Measurements from ENCODE around the gene NAIF1.
"Not testable (repeated sequence)": the region's sequence is repeated elsewhere in the genome, so short reads cannot be mapped to it uniquely, and the experiment has no call there.

Gene NAIF1

DNA sequence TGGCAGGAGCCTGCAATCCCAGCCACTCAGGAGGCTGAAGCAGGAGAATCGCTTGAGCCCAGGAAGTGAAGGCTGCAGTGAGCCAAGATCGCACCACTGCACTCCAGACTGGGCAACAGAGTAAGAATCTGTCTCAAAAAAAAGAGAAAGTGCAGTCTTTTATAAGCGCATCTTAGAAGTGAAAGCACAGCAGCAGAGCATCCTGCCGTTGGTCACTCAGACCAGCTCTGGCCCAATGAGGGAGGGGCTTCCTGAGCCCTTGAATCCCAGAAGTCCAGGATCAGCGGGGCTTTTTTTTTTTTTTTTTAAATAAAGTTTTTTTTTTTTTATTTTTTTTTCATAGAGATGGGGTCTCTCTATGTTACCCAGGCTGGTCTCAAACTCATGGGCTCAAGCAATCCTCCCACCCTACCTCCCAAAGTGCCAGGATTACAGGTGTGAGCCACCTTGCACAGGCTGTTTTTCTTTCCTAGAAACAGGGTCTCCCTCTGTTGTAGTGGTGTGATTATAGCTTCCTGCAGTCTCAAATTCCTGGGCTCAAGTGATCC is 42.3 kb downstream of the NAIF1 start:
- DNase-seq = no peak

DNA sequence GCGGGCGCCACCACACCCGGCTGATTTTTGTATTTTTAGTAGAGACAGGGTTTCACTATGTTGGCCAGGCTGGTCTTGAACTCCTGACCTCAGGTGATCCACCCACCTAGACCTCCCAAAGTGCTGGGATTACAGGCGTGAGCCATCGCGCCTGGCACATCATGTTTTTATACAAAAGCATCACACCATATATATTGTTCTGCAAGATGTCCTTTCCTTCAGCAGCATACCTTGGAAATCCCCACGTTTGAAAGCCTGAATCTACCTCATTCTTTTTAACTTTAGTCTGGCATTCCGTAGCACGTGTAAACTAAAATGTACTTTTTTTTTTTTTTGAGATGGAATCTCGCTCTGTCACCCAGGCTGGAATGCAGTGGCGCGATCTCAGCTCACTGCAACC is 43.4 kb downstream of the NAIF1 start:
- not testable (repeated sequence) for DNase-seq

DNA sequence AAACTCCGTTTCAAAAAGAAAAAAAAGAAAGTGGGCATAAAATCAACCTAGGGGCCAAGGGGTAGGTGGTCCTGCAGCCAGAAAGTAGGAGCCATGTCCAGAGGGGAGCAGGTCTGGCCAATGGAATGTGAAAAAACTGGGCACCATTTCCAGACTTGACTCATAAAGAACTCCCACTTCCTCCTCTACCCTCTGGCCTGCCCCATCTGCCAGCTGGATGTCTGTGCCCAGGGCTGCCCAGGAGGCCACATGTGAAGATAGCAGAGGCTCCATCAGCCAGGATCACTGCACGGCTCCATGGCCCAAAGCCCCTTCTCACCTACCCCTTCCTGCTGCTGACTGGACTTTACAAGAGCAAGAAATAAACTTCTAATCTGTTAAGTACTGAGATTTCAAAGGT is 44.2 kb downstream of the NAIF1 start:
- DNase-seq = no peak

DNA sequence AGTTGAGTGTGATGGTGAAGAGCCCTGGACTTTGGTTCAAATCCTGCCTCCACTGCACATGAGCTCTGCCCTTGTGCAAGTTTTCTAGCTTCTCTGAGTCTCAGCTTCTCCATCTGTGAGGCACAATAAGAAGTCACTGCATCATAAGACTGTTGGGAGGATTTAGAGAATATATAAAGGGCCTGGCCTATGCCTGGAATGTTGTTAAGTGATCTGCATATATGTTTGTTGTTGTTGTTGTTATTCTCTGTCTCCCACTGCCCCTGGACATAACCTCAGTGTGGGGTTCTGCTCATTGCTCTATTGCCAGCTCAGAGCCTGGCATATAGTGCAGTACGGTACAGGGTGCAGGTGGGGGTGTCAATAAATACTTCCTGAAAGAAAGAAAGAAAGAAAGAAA is 46.0 kb downstream of the NAIF1 start:
- DNase-seq = no peak

DNA sequence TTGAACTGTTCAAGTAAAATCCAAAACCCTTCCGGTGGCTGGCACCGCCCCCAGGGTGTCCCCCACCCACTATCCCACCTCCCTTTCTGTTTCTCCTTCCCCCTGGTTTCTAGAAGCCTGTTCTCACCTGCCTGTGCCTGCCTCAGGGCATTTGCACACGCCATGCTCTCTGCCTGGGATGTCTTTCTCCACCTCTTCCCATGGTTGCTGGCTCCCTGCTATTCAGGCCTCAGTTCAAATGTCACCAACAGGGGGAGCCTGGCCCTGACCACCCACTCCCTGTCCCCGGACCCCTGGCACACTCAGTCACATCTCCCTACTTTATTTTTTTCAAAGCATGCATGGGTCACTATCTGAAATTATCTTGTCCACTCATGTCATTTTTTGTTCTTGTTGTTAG is 46.4 kb downstream of the NAIF1 start:
- DNase-seq = no peak

DNA sequence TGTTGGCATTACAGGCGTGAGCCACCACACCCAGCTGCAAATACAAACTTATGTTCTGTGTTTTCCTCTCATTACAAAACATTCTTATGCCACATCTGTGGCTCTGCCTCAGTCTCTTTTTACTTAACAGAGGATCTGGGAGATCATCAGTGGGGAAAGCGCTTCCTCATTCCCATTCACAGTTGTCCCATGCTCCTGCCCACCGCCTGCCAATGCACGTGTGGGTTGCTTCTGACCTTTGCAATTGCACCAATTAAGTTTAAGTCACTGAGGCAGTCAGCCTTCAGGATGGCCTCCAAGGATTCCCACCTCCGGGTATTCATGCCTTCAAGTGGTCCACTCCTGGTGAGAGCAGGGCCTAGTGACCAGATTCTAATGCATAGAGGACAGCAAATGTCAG is 51.4 kb downstream of the NAIF1 start:
- no peak for DNase-seq
